ENCODE results near the gene STAU1.
A peak's percentile ranks its signal among the peaks of the same experiment; 100 is the strongest.
"Not testable (repeated sequence)": the region's sequence is repeated elsewhere in the genome, so short reads cannot be mapped to it uniquely, and the experiment has no call there.

Gene STAU1

GRCh38 chr20:49103647-49104364 lies 84.3 kb downstream of the STAU1 start:
- DNase-seq (no peak), ATAC-seq (no peak)
- H3K9me3 Mint-ChIP-seq, result no peaks in the 10 kb centered on the region
- H3K27ac Mint-ChIP-seq, result no peak overlapping the region
- H3K36me3 Mint-ChIP-seq (ENCODE audit: low read depth), result peaks cover 48% of the 10 kb centered on the region
- peaks cover 10% of the 10 kb centered on the region for H3K4me1 Mint-ChIP-seq
- H3K27me3 Mint-ChIP-seq, result no peaks in the 10 kb centered on the region
- no peak overlapping the region for H3K4me3 Mint-ChIP-seq

GRCh38 chr20:49103019-49103418 lies 85.1 kb downstream of the STAU1 start:
- Mint-ChIP-seq H3K27me3 (no peaks in the 10 kb centered on the region), H3K9me3 (no peaks in the 10 kb centered on the region), H3K27ac (peak overlapping the region; percentile 59), H3K36me3 (ENCODE audit: low read depth) (peaks cover 56% of the 10 kb centered on the region), H3K4me1 (peaks cover 10% of the 10 kb centered on the region), H3K4me3 (no peak overlapping the region)
- no peak for ATAC-seq
- no peak for DNase-seq

- H3K27ac Mint-ChIP-seq, result peak overlapping the region; percentile 67
- H3K36me3 Mint-ChIP-seq (ENCODE audit: low read depth), result peaks cover 72% of the 10 kb centered on the region
- no peaks in the 10 kb centered on the region for H3K27me3 Mint-ChIP-seq
- H3K9me3 Mint-ChIP-seq, result no peaks in the 10 kb centered on the region
- peaks cover 10% of the 10 kb centered on the region for H3K4me1 Mint-ChIP-seq
- ATAC-seq, result no peak
- no peak overlapping the region for H3K4me3 Mint-ChIP-seq
- DNase-seq, result no peak
Observed at GRCh38 chr20:49100972-49101371, 87.2 kb downstream of the STAU1 start.

GRCh38 chr20:49100292-49100691 lies 87.8 kb downstream of the STAU1 start:
- H3K4me1 Mint-ChIP-seq, result peaks cover 10% of the 10 kb centered on the region
- peaks cover 71% of the 10 kb centered on the region for H3K36me3 Mint-ChIP-seq (ENCODE audit: low read depth)
- not testable (repeated sequence) for H3K27me3 Mint-ChIP-seq, DNase-seq, H3K4me3 Mint-ChIP-seq, H3K9me3 Mint-ChIP-seq, ATAC-seq
- H3K27ac Mint-ChIP-seq, result peak overlapping the region; percentile 67

GRCh38 chr20:49099011-49099410 lies 89.1 kb downstream of the STAU1 start:
- H3K4me1 Mint-ChIP-seq, result peaks cover 10% of the 10 kb centered on the region
- no peaks in the 10 kb centered on the region for H3K27me3 Mint-ChIP-seq
- no peak overlapping the region for H3K4me3 Mint-ChIP-seq
- no peaks in the 10 kb centered on the region for H3K9me3 Mint-ChIP-seq
- DNase-seq, result no peak
- ATAC-seq, result no peak
- H3K36me3 Mint-ChIP-seq (ENCODE audit: low read depth), result peaks cover 77% of the 10 kb centered on the region
- H3K27ac Mint-ChIP-seq, result no peak overlapping the region

- Mint-ChIP-seq H3K36me3 (ENCODE audit: low read depth) (peaks cover 76% of the 10 kb centered on the region), H3K4me3 (no peak overlapping the region), H3K4me1 (peaks cover 10% of the 10 kb centered on the region), H3K27me3 (no peaks in the 10 kb centered on the region), H3K27ac (no peak overlapping the region), H3K9me3 (no peaks in the 10 kb centered on the region)
- no peak for DNase-seq
- no peak for ATAC-seq
Observed at GRCh38 chr20:49098136-49098535, 90.0 kb downstream of the STAU1 start.

GRCh38 chr20:49097159-49097558 lies 91.0 kb downstream of the STAU1 start:
- no peak for DNase-seq
- Mint-ChIP-seq H3K36me3 (ENCODE audit: low read depth) (peaks cover 73% of the 10 kb centered on the region), H3K4me1 (peaks cover 10% of the 10 kb centered on the region), H3K9me3 (no peaks in the 10 kb centered on the region), H3K27me3 (no peaks in the 10 kb centered on the region), H3K27ac (no peak overlapping the region), H3K4me3 (no peak overlapping the region)
- no peak for ATAC-seq

- H3K4me3 Mint-ChIP-seq, result no peak overlapping the region
- DNase-seq, result no peak
- ATAC-seq, result no peak
- H3K27me3 Mint-ChIP-seq, result no peaks in the 10 kb centered on the region
- peaks cover 74% of the 10 kb centered on the region for H3K36me3 Mint-ChIP-seq (ENCODE audit: low read depth)
- peaks cover 8% of the 10 kb centered on the region for H3K4me1 Mint-ChIP-seq
- H3K9me3 Mint-ChIP-seq, result no peaks in the 10 kb centered on the region
- H3K27ac Mint-ChIP-seq, result no peak overlapping the region
Observed at GRCh38 chr20:49096203-49096730, 91.9 kb downstream of the STAU1 start.

- ATAC-seq (no peak), DNase-seq (no peak)
- no peaks in the 10 kb centered on the region for H3K4me1 Mint-ChIP-seq
- no peak overlapping the region for H3K27ac Mint-ChIP-seq
- peaks cover 80% of the 10 kb centered on the region for H3K36me3 Mint-ChIP-seq (ENCODE audit: low read depth)
- H3K9me3 Mint-ChIP-seq, result no peaks in the 10 kb centered on the region
- H3K4me3 Mint-ChIP-seq, result no peak overlapping the region
- no peaks in the 10 kb centered on the region for H3K27me3 Mint-ChIP-seq
Observed at GRCh38 chr20:49091762-49092161, 96.4 kb downstream of the STAU1 start.

- H3K27me3 Mint-ChIP-seq, result no peaks in the 10 kb centered on the region
- peaks cover 80% of the 10 kb centered on the region for H3K36me3 Mint-ChIP-seq (ENCODE audit: low read depth)
- DNase-seq (no peak), ATAC-seq (no peak)
- no peak overlapping the region for H3K27ac Mint-ChIP-seq
- H3K4me1 Mint-ChIP-seq, result no peaks in the 10 kb centered on the region
- no peaks in the 10 kb centered on the region for H3K9me3 Mint-ChIP-seq
- H3K4me3 Mint-ChIP-seq, result no peak overlapping the region
Observed at GRCh38 chr20:49091104-49091503, 97.0 kb downstream of the STAU1 start.

GRCh38 chr20:49082295-49082694 lies 105.8 kb downstream of the STAU1 start:
- not testable (repeated sequence) for H3K4me1 Mint-ChIP-seq, H3K4me3 Mint-ChIP-seq, ATAC-seq, DNase-seq, H3K27ac Mint-ChIP-seq, H3K9me3 Mint-ChIP-seq, H3K27me3 Mint-ChIP-seq
- peaks cover 63% of the 10 kb centered on the region for H3K36me3 Mint-ChIP-seq (ENCODE audit: low read depth)

- H3K36me3 Mint-ChIP-seq (ENCODE audit: low read depth), result peaks cover 54% of the 10 kb centered on the region
- no peak for ATAC-seq
- no peak for DNase-seq
- H3K27ac Mint-ChIP-seq, result no peak overlapping the region
- H3K4me3 Mint-ChIP-seq, result no peak overlapping the region
- no peaks in the 10 kb centered on the region for H3K4me1 Mint-ChIP-seq
- H3K27me3 Mint-ChIP-seq, result no peaks in the 10 kb centered on the region
- H3K9me3 Mint-ChIP-seq, result no peaks in the 10 kb centered on the region
Observed at GRCh38 chr20:49078310-49078709, 109.8 kb downstream of the STAU1 start.

GRCh38 chr20:49074521-49074920 lies 113.6 kb downstream of the STAU1 start:
- Mint-ChIP-seq H3K36me3 (ENCODE audit: low read depth) (peaks cover 54% of the 10 kb centered on the region), H3K27ac (no peak overlapping the region)

More at GRCh38 chr20:49074521-49074920, 113.6 kb downstream of the STAU1 start:
- no peaks in the 10 kb centered on the region for H3K9me3 Mint-ChIP-seq
- H3K4me1 Mint-ChIP-seq, result no peaks in the 10 kb centered on the region
- H3K27me3 Mint-ChIP-seq, result no peaks in the 10 kb centered on the region
- H3K4me3 Mint-ChIP-seq, result no peak overlapping the region
- ATAC-seq (no peak), DNase-seq (no peak)
